ENCODE data around the gene RAD23B. TPM values are rescaled to one million over a fixed set of nuclear protein-coding genes. Genes with fewer than 3 reads are reported as not detected.
"Not testable (repeated sequence)": the region's sequence is repeated elsewhere in the genome, so short reads cannot be mapped to it uniquely, and the experiment has no call there.

RAD23B gene
- total RNA-seq, 1 donor from 2014 or later = 207 TPM

DNA sequence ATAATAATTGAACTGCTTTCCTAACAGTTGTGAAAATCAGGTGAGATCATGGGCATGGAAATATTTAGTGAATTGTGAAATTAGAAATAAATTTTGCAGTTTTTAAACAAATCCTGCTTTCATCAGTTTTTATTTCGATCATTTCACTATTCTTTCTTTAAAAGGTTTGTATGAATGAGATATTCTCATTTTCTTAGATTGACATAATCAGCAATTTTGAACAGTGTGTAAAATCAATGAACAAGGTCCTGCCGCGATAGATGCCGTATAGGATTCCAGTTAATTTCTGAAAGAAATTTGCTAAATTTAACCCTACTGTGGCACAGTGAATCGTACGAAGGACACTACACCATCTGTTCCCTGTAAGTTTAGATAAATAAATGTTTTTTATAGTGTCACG is 7.5 kb downstream of the RAD23B start:
- no peak for FAIRE-seq
- Histone ChIP-seq H3K36me3 (ENCODE audit: control insufficient read depth, insufficient read depth, low read length) (no peaks in the 10 kb centered on the region), H3K27me3 (ENCODE audit: control insufficient read depth, insufficient read depth, low read length) (no peaks in the 10 kb centered on the region), H3K4me3 (ENCODE audit: low read depth, low read length) (no peak overlapping the region)
- TF ChIP-seq, protein P1, sequence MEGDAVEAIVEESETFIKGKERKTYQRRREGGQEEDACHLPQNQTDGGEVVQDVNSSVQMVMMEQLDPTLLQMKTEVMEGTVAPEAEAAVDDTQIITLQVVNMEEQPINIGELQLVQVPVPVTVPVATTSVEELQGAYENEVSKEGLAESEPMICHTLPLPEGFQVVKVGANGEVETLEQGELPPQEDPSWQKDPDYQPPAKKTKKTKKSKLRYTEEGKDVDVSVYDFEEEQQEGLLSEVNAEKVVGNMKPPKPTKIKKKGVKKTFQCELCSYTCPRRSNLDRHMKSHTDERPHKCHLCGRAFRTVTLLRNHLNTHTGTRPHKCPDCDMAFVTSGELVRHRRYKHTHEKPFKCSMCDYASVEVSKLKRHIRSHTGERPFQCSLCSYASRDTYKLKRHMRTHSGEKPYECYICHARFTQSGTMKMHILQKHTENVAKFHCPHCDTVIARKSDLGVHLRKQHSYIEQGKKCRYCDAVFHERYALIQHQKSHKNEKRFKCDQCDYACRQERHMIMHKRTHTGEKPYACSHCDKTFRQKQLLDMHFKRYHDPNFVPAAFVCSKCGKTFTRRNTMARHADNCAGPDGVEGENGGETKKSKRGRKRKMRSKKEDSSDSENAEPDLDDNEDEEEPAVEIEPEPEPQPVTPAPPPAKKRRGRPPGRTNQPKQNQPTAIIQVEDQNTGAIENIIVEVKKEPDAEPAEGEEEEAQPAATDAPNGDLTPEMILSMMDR (IDR thresholded peaks at IDR 0.05; ENCODE audit: insufficient read depth, low read length, severe bottlenecking) = no peak
- no peak for DNase-seq (ENCODE audit: low read depth)

DNA sequence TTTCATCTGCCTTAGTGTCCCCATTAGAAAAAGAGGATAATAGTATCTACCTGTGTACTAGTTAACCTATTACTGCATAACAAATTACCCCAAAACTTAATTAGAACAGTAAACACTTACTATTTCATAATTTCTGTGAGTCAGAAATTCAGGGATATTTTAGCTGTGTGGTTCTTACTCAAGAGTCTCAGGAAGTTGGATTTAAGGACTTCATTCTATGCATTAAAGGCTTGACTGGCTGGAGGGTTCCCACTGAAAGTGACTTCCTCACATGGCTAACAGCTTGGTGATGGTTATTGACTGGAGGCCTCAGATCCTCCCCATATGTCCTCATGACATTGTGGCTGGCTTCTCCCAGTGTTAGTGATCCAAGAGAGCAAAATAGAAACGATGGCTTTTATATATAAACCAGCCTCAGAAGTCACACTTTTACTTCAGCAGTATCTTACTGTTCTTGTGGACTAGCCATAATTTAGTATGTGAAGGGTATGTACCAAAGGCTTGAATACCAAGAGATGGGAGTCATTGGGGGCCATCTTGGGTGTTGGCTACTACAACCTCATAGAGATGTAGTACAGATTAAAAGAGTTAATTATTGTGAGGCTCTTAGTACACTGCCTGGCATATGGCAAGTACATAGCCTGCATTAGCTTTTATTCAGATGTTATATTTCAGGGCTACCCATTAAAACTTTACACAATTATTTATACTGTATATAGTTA is 9.9 kb downstream of the RAD23B start:
- no peak for FAIRE-seq
- no peaks in the 10 kb centered on the region for H3K36me3 ChIP-seq (ENCODE audit: control insufficient read depth, insufficient read depth, low read length)
- H3K4me3 ChIP-seq (ENCODE audit: low read depth, low read length) = no peak overlapping the region
- H3K27me3 ChIP-seq (ENCODE audit: control insufficient read depth, insufficient read depth, low read length) = no peaks in the 10 kb centered on the region
- TF ChIP-seq, protein P1 (IDR thresholded peaks at IDR 0.05; ENCODE audit: insufficient read depth, low read length, severe bottlenecking) = no peak
- peak; percentile 64 for DNase-seq (ENCODE audit: low read depth)

DNA sequence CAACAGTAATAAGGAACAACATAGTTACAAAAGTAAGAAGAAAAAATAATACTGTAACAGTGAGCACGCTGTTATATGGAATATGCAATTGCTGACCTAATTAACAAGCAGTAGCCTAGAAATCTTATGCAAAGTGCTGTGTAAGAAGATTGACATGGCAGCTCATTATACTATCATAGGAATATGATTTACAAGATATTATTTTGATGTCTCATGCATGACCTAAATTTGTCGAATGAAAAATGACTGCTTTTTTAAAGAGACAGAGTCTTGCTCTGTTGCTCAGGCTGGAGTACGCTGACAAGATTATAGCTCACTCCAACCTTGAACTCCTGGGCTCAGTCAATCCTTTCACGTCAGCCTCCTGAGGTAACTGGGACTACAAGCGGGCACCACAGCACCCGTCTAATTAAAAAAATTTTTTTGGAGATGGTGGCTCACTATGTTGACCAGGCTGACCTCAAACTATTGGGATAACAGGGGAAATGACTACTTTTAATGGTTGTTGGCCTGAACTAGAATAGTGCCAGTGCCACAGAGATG is 10.5 kb downstream of the RAD23B start:
- no peak for DNase-seq (ENCODE audit: low read depth)
- no peak for FAIRE-seq

DNA sequence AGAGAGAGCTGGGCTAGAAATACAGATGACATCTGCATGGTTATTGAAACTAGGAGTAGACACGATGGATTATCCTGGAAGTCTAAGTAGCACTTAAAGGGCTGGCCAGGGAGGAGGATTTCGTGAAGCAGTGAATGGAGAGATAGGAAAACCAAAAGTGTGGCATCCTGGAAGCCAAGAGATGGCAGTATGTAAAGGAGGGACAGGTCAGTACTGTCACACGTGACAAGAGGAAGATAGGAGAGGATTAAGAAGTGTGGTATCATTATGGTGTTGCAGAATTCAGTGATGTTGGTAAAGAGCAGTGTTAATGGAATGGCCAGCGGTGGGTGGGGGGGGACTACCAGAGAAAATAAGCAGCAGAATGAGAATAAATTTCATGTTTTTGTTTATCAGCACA is 11.7 kb downstream of the RAD23B start:
- H3K36me3 ChIP-seq (ENCODE audit: control insufficient read depth, insufficient read depth, low read length) = no peaks in the 10 kb centered on the region
- H3K27me3 ChIP-seq (ENCODE audit: control insufficient read depth, insufficient read depth, low read length) = no peaks in the 10 kb centered on the region
- no peak overlapping the region for H3K4me3 ChIP-seq (ENCODE audit: low read depth, low read length)
- DNase-seq (ENCODE audit: low read depth) (no peak), FAIRE-seq (no peak)
- TF ChIP-seq, protein P1 (IDR thresholded peaks at IDR 0.05; ENCODE audit: insufficient read depth, low read length, severe bottlenecking) = no peak

More for the DNA sequence above, 10.5 kb downstream of the RAD23B start:
- Histone ChIP-seq H3K4me3 (ENCODE audit: low read depth, low read length) (no peak overlapping the region), H3K27me3 (ENCODE audit: control insufficient read depth, insufficient read depth, low read length) (no peaks in the 10 kb centered on the region), H3K36me3 (ENCODE audit: control insufficient read depth, insufficient read depth, low read length) (no peaks in the 10 kb centered on the region)
- TF ChIP-seq, protein P1 (IDR thresholded peaks at IDR 0.05; ENCODE audit: insufficient read depth, low read length, severe bottlenecking) = no peak

DNA sequence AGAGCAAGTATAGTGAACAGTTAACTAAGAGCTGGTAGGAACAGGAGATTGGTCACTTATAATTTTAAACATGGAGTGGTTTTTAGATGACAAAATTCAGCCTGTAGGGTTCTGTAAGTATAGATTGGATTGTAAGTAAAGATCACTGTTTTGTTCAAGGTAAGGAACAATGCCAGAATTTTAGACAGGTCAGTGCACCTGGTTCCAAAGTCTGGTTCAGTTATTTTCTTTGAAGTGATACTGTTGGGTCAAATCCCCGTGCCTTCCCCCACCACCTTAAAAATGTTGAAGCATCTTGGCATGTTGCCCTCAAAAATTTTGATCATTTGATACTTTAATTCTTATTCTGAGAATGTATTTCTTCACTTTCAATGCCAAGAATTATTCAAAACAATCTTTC is 12.9 kb downstream of the RAD23B start:
- Histone ChIP-seq H3K4me3 (ENCODE audit: low read depth, low read length) (no peak overlapping the region), H3K27me3 (ENCODE audit: control insufficient read depth, insufficient read depth, low read length) (no peaks in the 10 kb centered on the region), H3K36me3 (ENCODE audit: control insufficient read depth, insufficient read depth, low read length) (peaks cover 1% of the 10 kb centered on the region)
- no peak for DNase-seq (ENCODE audit: low read depth)
- TF ChIP-seq, protein P1 (IDR thresholded peaks at IDR 0.05; ENCODE audit: insufficient read depth, low read length, severe bottlenecking) = no peak
- no peak for FAIRE-seq

DNA sequence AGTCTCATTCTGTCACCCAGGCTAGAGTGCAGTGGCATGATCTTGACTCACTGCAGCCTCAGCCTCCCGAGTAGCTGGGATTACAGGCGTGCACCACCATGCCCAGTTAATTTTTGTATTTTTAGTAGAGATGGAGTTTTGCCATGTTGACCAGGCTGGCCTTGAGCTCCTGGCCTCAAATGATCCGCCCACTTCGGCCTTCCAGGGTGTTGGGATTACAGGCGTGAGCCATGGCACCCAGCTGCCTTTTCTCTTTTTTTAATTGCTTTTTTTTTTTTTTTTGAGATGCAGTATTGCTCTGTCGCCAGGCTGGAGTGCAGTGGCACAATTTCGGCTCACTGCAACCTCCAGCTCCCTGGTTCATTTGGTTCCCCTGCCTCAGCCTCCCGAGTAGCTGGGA is 13.5 kb downstream of the RAD23B start:
- DNase-seq (ENCODE audit: low read depth); FAIRE-seq: not testable (repeated sequence)

More for the DNA sequence above, 13.5 kb downstream of the RAD23B start:
- H3K4me3 ChIP-seq (ENCODE audit: low read depth, low read length); H3K27me3 ChIP-seq (ENCODE audit: control insufficient read depth, insufficient read depth, low read length); H3K36me3 ChIP-seq (ENCODE audit: control insufficient read depth, insufficient read depth, low read length): not testable (repeated sequence)
